G401 (cell line): Measurements from ENCODE around the gene MYOZ1. TPM values are rescaled to one million over a fixed set of nuclear protein-coding genes. Genes with fewer than 3 reads are reported as not detected.

Experiments
- DNase-seq: peaks from one replicate; pipeline ENCODE4 v3.0.0-alpha.2; 2015; ENCODE audit warnings: low spot score
- in situ Hi-C: cut with HindIII; loops from 2 replicates; pipeline ENCODE4 v1.10.0; 2016; ENCODE audit warnings: low sequenced_read_pairs, mixed read lengths
- total RNA-seq: library from RNA; depleted of rRNA; stranded (reverse); fragments of >200 nt; shearing (Covaris generic); gene quantifications from 2 replicates; pipeline ENCODE4 v1.2.3, GENCODE V29; 2014

The MYOZ1 gene
- total RNA-seq, 1 experiment from 2014 or later, result 1.2 TPM

- in situ Hi-C loops, result no loop called here
- DNase-seq, result no peak
Measured at GRCh38 chr10:73648975-73649829, 7.9 kb upstream of the MYOZ1 start.

GRCh38 chr10:73647875-73648651, 6.8 kb upstream of the MYOZ1 start:
- in situ Hi-C loops, result no loop called here
- peak; percentile 44 for DNase-seq

- in situ Hi-C loops, result no loop called here
Measured at GRCh38 chr10:73647211-73647874, 6.1 kb upstream of the MYOZ1 start.

GRCh38 chr10:73646598-73647041, 5.3 kb upstream of the MYOZ1 start:
- in situ Hi-C loops, result no loop called here
- DNase-seq, result no peak

More at GRCh38 chr10:73647211-73647874, 6.1 kb upstream of the MYOZ1 start:
- peak; percentile 60 for DNase-seq

GRCh38 chr10:73645251-73645650, 4.0 kb upstream of the MYOZ1 start:
- no peak for DNase-seq
- in situ Hi-C loops, result no loop called here

- no peak for DNase-seq
- in situ Hi-C loops, result no loop called here
Measured at GRCh38 chr10:73644767-73645166, 3.5 kb upstream of the MYOZ1 start.

- in situ Hi-C loops, result no loop called here
- peak; percentile 86 for DNase-seq
Measured at GRCh38 chr10:73644015-73644743, 2.9 kb upstream of the MYOZ1 start.

- in situ Hi-C loops, result no loop called here
- DNase-seq, result no peak
Measured at GRCh38 chr10:73643362-73643761, 2.1 kb upstream of the MYOZ1 start.

DNA sequence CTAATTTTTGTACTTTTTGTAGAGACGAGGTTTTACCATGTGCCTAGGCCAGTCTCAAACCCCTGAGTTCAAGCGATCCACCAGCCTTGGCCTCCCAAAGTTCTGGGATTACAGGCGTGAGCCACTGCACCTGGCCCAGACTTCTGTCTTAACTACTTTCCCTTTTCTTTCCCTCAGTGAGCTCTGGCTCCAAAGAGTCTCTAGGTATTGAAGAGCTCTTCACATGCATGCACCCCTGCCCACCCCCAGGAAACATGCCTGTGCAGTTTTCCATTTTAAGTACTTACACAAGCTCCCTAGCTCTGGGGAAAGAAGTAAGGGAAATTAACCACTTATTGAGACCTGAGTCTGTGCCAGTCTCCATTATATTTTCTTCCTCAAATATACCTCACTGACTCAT, 2.0 kb downstream of the MYOZ1 start:
- no peak for DNase-seq
- in situ Hi-C loops, result no loop called here

- in situ Hi-C loops, result no loop called here
- DNase-seq, result no peak
Measured at GRCh38 chr10:73635781-73636180, 5.5 kb downstream of the MYOZ1 start.

DNA sequence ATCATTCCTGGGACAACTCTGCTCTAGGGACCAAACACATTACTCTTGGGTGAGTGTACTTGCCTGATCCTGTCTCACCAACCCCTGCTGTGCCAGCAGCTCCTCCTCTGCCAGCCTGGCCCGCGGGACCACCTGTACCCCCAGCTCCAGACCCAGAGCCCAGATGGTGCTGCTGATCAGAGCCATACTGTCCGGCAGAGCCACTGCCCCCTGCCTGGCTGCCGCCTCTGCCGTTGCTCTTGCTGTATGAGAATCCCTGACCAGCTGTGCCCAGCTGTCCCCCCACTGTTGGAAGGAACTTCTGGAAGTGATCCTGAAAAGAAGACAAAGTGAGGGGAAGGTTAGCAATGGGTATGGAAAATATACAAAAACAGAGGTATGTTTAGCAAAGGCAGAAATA, 6.9 kb downstream of the MYOZ1 start:
- in situ Hi-C loops, result no loop called here
- no peak for DNase-seq

DNA sequence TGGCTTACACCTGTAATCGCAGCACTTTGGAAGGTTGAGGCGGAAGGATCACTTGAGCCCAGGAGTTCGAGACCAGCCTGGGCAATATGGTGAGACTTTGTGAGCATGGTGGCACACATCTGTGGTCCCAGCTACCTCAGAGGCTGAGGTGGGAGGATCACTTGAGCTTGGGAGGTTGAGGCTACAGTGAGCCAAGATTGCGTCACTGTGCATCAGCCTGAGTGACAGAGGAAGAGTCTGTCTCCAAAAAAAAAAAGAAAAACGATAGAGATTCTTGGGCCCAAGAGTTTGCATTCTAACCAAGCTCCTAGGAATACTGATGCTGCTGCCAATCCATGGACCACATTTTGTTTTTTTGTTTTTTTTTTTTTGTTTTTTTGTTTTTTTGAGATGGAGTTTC, 12.1 kb downstream of the MYOZ1 start:
- in situ Hi-C loops, result no loop called here
- no peak for DNase-seq

DNA sequence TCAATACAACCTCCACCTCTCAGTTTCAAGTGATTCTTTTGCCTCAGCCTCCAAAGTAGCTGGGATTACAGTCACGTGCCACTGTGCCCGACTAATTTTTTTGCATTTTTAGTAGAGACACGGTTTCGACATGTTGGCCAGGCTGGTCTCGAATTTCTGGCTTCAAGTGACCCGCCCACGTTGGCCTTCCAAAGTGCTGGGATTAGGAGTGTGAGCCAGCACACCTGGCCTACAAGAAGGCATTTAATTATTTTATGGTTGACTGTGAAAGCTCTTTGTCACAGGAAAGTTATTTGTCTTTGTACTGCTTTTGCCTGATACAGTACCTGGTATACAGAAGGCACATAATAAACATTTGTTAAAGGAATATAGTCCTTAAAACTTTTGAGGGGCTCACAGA, 12.9 kb downstream of the MYOZ1 start:
- no peak for DNase-seq
- in situ Hi-C loops, result no loop called here

DNA sequence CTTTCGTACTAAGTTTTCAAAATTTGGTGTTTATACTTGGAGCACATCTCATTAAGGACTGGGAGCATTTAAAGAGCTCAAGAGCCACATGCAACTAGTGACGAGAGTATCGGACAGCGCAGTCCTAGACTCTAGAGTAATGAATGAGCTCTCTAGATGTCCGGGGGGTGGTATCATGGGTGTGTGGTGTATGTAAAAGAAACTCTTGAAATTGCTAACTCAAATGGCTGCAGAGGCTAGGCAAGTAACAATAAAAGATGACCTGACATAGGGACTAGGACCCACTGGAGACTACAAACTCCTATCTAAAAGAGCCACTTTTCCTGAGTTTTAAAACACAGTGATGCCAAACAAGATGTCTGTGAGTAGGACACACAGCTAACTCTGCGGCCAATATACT, 14.0 kb downstream of the MYOZ1 start:
- DNase-seq, result no peak
- in situ Hi-C loops, result no loop called here

DNA sequence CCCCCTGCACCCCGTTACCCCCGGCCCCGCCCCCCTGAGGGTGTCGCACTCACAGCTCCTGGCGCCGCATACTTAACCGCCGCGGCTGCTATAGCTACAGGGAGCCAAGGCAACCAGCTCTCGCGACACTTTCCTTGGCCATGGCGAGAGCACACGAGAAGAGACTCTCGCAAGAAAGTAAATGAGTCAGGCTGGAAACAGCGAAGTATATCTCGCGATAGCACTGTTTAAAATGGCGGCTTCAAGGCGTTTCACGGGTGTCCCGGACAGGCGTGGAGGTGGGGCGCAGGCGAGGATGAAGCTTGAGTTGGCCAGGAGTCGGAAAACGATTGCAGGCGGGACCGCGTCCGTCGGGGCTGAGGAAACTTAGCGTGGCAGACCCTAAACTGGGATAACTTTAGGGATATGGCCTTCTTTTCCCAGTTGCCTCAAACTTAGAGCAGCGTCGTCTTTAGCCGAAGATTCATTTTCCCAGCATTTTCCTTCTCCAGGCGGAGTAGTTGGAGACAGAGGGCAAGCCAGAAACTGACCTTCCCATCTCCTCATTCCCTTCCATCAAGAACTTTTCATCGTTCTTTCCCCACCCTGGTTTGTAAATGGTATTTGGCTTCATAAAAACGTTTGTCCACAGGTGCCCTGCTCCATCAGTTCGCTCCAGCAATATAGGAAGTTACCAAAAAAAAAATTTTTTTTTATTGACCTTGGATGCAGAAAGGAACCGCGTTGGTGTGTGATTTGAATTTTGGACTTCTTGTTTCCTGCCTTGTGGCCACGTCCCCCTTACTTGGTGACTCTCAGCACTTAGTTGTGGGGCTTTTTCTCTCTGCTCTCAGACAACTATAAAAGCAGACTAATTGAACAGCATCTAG, 15.2 kb downstream of the MYOZ1 start:
- DNase-seq, result peak; percentile 95
- in situ Hi-C loops, result no loop called here

- in situ Hi-C loops, result no loop called here
- peak; percentile 54 for DNase-seq
Measured at GRCh38 chr10:73625004-73625883, 16.0 kb downstream of the MYOZ1 start.

GRCh38 chr10:73623056-73623455, 18.2 kb downstream of the MYOZ1 start:
- DNase-seq, result no peak
- in situ Hi-C loops, result no loop called here
